T-helper 1 cell treated with Interleukin-12 subunit alpha and Interleukin-12 subunit beta and Interleukin-4 antibody, amounts not matched to agents 30 ng/mL and 1 ng/mL, for 36 hours (primary cell): ENCODE results near the gene BTG4. TPM values are rescaled to one million over a fixed set of nuclear protein-coding genes. Genes with fewer than 3 reads are reported as not detected.

Experiments used
- intact Hi-C: fragments of 100-400 bp; cut with micrococcal nuclease; formaldehyde crosslinking; loops from one replicate; pipeline ENCODE4 v1.15.1; 2024
- total RNA-seq: library from RNA; stranded (reverse); gene quantifications from 2 replicates; pipeline ENCODE4 v1.2.3, GENCODE V29; 2022

BTG4 gene
- total RNA-seq, 1 donor from 2014 or later = not detected

DNA sequence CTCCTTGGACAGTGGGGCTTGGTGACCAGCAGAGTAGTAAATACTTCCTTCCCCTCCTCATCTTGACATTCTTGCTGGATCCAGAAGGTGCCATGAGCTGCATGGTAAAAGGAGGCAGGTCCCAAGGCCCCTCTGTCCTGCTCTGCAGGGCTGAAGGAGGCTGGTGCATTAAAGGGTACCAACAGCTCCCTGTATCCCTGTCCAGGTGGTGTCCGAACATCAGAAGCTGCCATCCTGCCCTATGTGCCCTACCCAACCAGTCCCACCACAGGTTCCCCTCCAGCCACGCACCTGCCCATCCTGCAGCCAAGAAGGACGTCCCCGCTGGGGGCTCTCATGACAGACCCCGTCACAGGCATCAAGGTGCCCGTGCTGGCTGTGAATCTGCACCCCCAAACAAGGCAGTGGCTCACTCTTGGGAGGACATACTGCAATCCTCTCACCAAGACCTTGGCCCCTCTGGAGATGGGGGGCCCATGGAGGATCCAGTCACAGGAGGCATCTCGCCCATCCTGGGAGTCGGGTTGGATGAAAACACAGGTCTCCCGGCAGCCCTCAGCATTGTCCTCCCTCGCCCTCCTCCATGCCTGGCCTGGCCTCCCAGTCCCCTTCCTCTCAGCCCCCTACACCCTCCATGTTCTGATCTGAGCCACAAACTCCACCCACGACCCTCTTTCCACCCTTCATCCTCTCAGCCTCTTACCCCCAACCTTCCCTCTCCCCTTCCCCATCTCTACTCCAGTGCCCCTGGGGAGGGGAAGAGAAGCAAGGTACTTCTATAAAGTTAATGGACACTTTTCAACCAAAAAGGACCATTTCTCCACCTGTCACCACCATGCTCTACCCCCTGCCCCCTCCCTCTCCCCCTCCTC, 55.1 kb downstream of the BTG4 start:
- intact Hi-C loops = no loop called here

DNA sequence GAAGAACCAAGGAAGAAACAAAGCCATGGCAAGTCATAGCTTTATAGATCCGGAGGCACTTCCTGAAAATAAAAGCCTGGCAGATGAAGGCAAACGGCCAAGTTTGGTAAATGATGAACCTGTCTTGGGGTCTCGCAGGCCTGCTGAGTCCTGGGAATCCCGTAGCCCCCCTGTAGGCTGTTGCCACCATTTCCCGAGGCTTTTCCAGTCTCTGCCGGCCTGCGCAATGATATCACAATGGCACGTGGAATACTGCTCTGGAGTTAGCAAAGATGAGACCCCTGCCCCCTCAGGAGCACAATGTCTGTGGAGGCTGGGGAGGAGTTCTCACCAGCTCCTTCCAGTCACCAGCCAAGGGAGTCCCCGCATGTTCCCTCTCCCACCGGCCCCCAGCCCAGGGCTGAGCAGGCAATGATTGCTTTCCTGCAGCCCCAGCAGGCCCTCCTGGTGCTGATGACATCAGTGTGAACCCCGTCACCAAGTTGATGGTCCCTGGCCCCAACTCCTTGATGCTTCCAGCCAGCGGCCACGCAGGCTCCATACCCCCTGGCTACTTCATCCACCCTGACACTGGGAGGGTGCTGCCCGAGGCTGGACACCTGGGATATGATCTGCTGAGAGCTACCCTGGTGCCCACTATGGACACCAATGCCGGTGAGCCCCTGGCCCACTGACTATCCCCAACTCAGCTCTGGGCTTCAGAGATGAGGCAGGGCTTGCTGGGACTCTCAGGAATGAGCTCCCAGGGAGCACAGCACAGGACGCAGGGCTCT, 55.9 kb downstream of the BTG4 start:
- intact Hi-C loops = no loop called here

DNA sequence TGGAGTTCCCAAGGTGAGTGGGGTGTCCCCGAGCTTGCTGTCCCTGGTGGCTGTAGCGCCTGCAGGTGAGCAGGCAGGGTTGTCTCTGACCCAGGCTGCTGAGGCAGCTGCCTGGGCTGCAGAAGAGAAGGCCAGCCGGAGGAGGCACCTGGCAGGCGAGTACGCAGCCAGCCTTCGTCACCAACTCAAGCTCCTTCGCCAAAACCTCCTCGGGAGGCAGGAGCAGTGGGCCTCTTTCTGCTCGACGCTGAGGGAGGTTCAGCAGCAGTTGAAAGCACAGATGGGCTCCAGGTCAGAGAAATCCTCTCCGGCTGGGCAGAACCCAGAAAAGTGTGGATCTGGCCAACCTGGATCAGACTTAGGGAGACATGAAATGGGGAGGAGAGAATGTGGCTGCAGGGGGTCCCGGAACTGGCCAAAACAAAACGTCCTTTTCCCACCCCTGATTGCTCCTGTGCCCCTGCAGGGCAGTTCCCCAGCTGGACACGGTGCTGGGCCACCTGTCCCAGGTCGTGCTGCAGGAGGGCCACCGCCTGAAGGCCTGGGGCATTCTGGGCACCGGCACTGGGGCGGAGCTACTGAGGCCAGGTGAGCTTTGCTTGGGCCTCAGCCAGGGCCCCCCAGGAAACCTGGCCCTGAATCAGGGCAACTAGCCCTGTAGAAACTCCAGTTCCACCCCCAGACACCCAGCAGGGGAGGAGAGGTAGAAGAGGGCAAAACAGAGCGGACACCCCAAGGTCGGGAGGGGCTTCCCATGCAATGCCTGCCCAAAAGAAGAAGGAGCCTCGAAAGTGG, 56.7 kb downstream of the BTG4 start:
- intact Hi-C loops = no loop called here

DNA sequence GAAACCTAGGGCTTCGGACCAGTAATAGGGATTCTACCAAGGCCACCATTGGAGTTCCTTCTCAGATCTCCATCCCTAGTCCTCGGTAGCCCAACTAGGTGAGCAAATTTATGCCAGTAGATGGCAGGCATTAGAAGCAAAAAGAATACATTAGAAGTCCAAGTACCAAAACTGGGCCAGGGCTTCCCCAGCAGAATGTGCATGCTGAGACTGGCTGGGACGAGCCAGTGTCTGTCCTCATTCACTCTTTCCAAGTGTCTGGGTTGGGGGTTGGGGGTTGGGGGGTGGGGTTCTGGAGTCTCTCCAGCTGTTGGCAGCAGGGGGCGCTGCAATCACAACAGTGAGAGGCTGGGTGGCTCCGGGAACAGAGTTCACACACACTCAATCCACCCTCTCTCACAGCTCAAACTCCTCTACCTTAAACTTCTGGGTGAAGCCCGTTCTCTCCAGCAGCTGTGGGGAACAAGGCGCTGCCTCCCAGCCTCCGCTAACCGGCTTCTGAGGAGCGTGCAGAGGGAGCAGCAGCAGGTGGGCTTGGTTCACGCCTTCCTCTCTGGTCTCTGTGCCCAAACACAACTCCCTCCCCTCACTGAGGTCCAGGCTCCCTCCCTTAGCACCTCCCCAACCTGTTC, 57.5 kb downstream of the BTG4 start:
- intact Hi-C loops = loop anchor here (1.0 to 5.0 kb wide), 4 partner anchors 111 to 387 kb away; no protein-coding TSS in a partner anchor

DNA sequence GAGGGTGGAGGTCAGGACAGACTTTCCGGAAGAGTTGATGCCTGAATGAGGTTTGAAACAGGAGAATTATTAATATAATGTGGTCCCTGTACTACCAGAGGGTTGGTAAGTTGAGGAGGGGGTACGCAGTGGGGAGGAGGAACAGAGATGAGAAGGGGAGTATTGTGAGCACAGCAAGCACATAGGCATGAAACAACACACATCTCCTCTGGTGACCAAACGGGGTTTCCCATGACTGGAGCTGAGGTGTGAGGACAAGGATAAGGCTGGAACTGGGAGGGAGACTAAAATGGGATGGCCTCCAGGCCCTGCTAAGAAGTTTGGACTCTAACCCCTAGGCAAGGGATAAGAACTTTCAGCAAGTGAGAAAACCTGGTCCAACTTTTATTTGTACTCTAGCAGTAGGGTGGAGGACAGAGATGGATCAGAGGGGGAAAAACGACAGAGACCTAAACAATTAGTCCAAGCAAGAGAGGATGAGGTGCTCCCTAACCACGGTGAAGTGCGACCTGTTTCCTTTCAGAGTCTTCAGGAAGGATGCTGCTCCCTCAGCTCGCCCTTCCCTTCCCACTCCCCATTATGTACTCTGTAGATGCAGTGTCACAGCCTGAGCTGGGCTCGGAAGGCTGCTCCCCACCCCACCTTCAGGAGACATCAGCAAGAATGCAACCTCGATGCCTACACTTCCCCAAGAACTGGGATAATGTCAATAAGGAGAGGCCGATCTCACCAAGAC, 59.2 kb downstream of the BTG4 start:
- intact Hi-C loops = loop anchor here (5.0 kb wide), 1 partner anchor 134 kb away; no protein-coding TSS in a partner anchor

DNA sequence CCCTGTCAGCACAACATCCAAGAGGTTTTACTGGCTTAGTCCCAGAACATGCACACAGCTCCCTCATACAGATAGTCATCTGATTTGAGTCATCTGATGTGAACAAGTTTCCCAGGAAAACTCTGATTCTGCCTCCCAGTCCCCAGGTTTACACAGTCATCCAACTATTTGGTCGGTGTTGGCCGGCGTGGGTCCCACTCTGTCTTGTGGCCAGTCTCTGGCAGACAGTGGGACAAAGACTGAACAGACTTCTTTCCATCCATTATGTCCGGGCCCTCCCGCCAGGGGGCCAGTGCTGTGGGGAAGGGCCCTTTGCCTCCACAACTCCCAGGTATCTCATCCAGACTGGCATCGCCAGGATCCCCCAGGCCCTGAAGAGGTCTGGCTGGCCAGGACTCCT, 60.0 kb downstream of the BTG4 start:
- intact Hi-C loops = loop anchor here (5.0 kb wide), 1 partner anchor 135 kb away; no protein-coding TSS in a partner anchor

DNA sequence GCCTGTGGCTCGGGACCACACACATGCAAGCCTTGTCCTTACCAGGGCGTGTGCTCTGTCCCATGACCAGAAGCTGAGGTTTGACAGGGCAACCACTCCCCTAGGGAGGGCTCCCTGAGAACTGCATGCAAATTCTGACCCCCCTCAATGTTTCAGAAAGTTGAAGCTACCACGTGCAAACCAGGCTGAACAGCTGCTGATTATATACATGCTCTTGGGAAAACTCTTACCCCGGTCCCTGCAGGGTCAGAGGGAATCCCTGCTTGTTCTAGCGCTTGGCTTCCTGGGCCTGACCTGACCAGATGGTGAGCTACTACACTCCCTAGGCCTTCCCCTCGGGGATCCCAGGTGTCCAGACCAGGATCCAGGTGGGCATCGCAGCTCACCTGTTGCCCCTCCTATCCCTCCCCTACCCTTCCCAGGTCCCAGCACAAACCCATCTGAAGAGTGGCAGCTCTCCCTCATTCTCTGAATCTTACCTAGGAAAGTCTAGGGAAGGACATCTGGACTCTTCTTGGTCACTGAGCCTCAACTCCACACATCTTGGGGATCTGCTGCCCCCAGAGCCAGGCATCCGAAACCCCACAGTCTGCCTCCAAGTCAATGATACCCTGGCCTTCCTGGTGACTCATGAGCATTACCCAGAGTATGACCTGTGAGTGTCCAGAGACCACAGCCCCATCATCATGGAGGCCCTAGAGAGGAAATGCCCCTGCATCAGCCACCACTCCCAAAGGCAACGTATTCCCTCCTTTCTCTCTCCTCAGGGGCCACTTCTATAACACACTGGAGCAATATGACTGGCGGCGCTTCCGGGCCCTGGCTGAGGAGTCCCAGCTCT, 61.5 kb downstream of the BTG4 start:
- intact Hi-C loops = loop anchor here (5.0 kb wide), 1 partner anchor 137 kb away; no protein-coding TSS in a partner anchor

DNA sequence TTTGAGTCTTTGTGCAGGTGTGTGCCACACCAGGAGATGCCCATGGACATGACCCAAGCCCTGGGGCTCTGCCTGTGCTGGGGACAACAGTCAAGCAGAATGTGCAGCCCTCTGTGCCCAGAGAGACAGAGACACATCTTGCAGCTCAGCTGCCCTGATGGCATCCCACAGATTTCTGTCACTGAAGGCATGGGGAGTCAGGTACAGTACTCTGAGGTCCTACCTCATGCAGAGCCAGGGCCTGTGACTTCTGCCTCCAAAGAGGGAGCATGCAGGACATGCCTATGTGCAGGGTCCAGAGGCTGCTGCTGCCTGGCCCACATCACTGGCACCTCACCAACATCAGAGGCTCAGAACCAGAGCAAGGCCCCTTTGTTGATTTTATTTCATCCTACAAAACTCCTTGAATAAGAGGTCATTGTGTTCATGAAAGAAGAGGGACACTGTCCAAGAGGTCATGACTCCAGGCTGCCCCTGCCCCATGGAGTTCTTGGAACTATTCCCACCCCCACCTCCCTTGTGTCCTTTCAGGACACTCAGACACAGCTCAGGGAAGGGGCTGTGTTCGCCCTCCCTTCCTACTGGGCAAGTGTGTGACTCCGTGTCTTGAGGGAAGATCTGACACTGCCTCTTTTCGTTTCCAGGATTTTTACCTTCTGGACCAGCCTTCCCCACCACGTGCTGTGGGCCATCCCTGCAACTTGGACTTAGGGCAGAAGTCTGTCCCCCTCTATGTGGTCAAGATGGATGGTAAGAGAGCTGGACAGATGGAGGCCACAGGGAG, 62.3 kb downstream of the BTG4 start:
- intact Hi-C loops = loop anchor here (5.0 to 10.0 kb wide), 6 partner anchors 137 to 1245 kb away; partner anchors contain the start of genes ARHGAP20 and PPP2R1B

DNA sequence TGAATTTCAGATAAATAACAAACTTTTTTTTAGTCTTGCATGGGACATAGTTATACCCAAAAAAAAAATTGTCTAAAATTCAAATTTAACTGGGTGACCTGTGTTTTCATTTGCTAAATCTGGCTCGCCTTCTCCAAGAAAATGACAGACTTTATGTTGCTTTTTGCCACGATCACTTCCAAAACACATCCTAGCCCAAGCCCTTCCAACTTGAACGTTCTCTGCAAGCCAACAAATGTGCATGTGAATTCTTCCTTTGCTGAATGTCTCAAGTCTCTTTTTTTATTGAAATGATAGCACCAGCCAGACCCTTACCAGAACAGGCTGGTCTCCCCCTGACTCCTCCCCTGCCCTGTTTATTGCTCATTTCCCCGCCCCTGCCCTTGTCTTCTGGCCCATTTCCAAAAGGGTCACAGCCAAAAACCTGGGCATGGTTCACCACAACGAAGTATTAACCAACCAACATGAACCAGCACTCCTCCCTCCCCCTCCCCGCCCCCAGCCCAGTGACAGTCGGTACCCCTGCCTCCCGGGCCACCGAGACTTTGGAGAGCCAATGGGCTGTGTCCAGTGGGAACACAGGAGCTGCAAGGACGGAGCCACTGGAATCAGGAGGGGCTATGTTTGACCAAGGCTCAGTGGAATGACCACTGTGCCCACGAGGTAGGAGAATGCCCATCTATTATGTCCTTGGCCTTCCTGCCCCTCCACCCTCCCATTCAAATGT, 63.2 kb downstream of the BTG4 start:
- intact Hi-C loops = loop anchor here (5.0 to 10.0 kb wide), 5 partner anchors 318 to 1244 kb away; partner anchors contain the start of genes ARHGAP20 and PPP2R1B

DNA sequence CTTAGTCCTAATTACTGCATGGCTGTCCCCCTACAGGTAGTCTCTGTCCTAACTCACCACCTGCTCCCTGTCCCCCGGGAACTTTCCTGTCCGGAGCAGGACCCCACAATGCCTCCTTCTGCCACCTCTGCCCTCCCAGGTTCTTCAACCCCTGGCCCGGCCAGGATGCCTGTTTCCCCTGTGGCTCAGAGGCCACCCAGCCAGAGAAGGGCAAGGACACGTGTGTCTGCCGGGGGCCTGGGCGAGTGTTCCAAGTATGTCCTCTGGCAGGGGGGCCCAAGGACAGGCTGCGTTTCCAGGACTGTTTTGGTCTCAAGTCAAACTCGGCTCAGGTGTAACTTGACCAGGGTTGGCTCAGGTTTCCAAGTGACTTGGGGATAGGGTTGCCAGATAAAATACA, 63.8 kb downstream of the BTG4 start:
- intact Hi-C loops = loop anchor here (5.0 to 10.0 kb wide), 5 partner anchors 319 to 1244 kb away; partner anchors contain the start of genes ARHGAP20 and PPP2R1B

DNA sequence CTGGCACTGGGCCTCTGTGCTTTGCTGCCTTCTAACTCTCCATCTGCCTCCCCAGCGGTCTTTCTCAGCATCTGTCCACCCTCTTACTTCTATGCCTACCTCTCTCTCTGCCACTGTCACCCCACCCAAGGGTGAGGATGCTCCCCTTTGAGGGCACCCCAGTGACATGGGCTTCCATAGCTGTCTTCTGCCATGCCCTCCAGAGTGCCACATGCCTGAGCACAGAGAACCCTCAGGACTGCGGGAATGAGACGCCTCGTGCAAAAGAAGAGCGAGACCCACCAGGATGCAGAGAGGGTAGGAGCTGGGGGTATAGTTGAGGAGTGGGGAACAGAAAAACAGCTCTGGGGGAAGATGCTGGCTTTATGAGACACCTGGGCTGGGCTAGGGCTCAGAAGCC, 64.3 kb downstream of the BTG4 start:
- intact Hi-C loops = loop anchor here (2.0 to 10.0 kb wide), 6 partner anchors 81 to 1243 kb away; partner anchors contain the start of genes ARHGAP20 and PPP2R1B

DNA sequence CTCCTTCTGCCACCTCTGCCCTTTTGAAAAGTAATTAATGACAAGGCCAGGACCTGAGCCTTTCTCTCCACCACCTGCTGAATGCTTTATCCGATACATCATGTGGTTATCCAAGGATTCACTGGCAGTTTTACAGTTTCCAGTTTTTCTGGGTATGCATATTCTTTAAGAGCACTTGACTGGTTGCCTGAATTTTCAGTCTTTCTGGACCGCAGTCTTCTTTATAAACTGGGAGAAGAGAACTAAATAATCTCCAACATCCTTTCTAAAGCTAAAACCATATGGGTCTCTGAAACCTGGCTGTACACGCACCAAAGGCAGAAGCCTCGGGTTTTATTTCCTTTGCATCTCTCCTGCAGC, 65.1 kb downstream of the BTG4 start:
- intact Hi-C loops = loop anchor here (2.0 to 10.0 kb wide), 6 partner anchors 82 to 1242 kb away; partner anchors contain the start of genes ARHGAP20 and PPP2R1B

DNA sequence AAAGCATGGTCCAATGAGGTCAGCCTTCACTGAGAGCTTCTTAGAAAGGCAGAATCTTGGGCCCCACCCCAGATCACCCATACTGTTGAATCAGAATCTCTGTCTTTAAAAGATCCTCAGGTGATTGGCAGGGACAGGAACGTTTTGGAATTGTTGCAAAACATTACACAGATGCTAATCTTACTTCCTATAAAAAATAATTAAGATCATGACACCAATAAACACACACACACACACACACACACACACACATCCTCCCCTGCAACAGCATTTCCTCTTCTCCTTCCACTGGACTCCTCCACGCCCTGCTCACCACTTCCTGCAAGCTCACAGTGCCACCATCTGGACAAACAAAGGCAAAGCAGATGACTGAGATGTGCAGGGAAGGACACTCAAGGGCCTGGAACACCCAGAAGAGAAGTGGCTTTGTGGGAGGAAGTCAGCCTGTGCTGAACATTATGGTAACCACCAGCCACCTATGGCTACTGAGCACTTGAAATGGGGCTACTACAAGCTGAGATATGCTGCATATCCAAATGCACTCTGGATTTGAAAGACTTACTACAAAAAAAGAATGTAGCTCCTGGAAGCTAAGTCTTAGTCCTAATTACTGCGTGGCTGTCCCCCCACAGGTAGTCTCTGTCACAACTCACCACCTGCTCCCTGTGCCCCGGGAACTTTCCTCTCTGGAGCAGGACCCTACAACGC, 65.6 kb downstream of the BTG4 start:
- intact Hi-C loops = loop anchor here (1.0 to 10.0 kb wide), 12 partner anchors 10 to 1242 kb away; partner anchors contain the start of genes ARHGAP20, POU2AF1 and PPP2R1B

DNA sequence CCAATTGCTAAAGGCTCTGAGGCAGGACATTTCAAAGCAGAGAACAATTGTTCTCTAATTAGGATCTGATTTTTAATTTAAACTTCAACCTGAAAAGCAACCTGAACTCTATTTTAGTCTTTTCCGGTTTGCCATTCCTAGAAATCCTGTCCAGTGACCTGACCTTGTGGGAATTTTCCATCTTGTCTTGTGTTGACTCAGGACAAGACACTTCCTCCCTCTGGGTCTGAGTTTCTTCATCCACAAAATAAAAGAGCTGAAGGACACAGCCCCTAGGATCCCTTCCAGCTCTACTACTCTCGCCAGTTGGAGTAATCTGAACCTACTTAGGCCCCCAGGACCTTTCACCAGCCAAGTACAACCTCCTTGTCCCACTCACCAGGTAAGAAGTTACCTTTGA, 66.6 kb downstream of the BTG4 start:
- intact Hi-C loops = loop anchor here (5.0 to 10.0 kb wide), 5 partner anchors 322 to 1241 kb away; partner anchors contain the start of genes ARHGAP20 and PPP2R1B
